SW 1271 (cell line): ENCODE results near the gene SHC4.
A peak's percentile ranks its signal among the peaks of the same experiment; 100 is the strongest.

Experiments
- DNase-seq, 2 experiments: peaks; one replicate each; lab custom pipeline; 2025; lab: John Stamatoyannopoulos, UW

The SHC4 gene

GRCh38 chr15:48967336-48967735 is 3.6 kb upstream of the SHC4 start:
- DNase-seq: no peak

- DNase-seq: no peak
Observed at GRCh38 chr15:48966595-48967301, 3.0 kb upstream of the SHC4 start.

- DNase-seq: peak in 1 of 2 experiments; percentile 15
Observed at GRCh38 chr15:48965972-48966371, 2.3 kb upstream of the SHC4 start.

- no peak for DNase-seq
Observed at GRCh38 chr15:48964898-48965297, 1.2 kb upstream of the SHC4 start.

- no peak for DNase-seq
Observed at GRCh38 chr15:48962662-48963523, 826 bp downstream of the SHC4 start.

- no peak for DNase-seq
Observed at GRCh38 chr15:48955967-48956366, 7.8 kb downstream of the SHC4 start.

GRCh38 chr15:48955370-48955769 is 8.3 kb downstream of the SHC4 start:
- DNase-seq: no peak

GRCh38 chr15:48954538-48954937 is 9.2 kb downstream of the SHC4 start:
- no peak for DNase-seq

GRCh38 chr15:48946840-48947187 is 16.9 kb downstream of the SHC4 start:
- no peak for DNase-seq

- no peak for DNase-seq
Observed at GRCh38 chr15:48946074-48946839, 17.5 kb downstream of the SHC4 start.

- DNase-seq: no peak
Observed at GRCh38 chr15:48945386-48945785, 18.3 kb downstream of the SHC4 start.

- no peak for DNase-seq
Observed at GRCh38 chr15:48941904-48942303, 21.8 kb downstream of the SHC4 start.

GRCh38 chr15:48940508-48940907 is 23.2 kb downstream of the SHC4 start:
- no peak for DNase-seq

- DNase-seq: no peak
Observed at GRCh38 chr15:48939648-48940047, 24.1 kb downstream of the SHC4 start.

- DNase-seq: no peak
Observed at GRCh38 chr15:48937886-48938285, 25.8 kb downstream of the SHC4 start.

- no peak for DNase-seq
Observed at GRCh38 chr15:48936666-48937065, 27.1 kb downstream of the SHC4 start.

- no peak for DNase-seq
Observed at GRCh38 chr15:48935236-48935635, 28.5 kb downstream of the SHC4 start.

GRCh38 chr15:48930735-48931134 is 33.0 kb downstream of the SHC4 start:
- DNase-seq: no peak

- DNase-seq: no peak
Observed at GRCh38 chr15:48929661-48930060, 34.1 kb downstream of the SHC4 start.

- no peak for DNase-seq
Observed at GRCh38 chr15:48928877-48929538, 34.7 kb downstream of the SHC4 start.

- peak; percentile 31 to 79 for DNase-seq
Observed at GRCh38 chr15:48925714-48926223, 38.0 kb downstream of the SHC4 start.
